ENCODE data around the gene TMEM115. TPM values are rescaled to one million over a fixed set of nuclear protein-coding genes. Genes with fewer than 3 reads are reported as not detected.

Gene TMEM115
- total RNA-seq, 1 donor from 2014 or later = 18.3 TPM

DNA sequence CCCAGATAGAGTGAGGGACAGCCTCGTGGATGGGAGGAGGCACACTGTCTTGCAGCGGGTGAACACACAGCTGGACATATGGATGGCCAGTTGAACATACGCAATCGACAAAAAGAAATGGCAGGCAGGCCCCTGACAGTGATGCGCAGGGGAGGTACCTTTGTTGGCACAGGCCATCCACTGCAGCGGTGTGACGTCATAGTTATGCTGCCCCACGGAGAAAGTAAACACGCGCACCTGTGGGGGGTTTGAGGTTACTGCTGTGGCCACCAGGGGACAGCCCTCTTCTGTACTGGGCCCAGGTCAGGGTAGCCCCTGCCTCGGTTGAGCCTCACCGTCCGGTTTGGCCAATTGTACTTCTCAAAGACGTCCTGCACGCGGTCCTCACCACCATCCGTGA, 19.4 kb upstream of the TMEM115 start:
- DNase-seq (ENCODE audit: low spot score in 2 of 2) (no peak), FAIRE-seq (no peak)

DNA sequence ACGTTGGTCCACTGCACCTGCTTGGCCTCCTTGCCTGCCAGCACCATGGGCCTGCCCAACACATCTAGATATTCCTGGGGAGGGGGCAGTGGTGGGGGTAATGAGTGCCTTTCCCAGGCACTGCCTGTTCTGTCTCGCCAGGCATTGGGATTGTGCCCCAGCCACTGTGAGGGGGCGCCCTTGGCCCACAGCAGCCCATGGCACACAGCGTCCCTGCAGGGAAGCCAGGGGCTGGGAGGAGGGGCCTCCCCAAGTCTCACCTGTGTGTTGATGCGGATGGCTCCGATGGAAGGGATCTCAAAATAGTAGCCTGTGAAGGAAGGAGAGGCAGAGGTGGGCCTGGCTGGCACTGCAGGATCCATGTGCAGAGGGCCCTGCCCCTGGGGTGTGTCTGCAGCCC, 18.7 kb upstream of the TMEM115 start:
- no peak for DNase-seq (ENCODE audit: low spot score in 2 of 2)
- FAIRE-seq = no peak

DNA sequence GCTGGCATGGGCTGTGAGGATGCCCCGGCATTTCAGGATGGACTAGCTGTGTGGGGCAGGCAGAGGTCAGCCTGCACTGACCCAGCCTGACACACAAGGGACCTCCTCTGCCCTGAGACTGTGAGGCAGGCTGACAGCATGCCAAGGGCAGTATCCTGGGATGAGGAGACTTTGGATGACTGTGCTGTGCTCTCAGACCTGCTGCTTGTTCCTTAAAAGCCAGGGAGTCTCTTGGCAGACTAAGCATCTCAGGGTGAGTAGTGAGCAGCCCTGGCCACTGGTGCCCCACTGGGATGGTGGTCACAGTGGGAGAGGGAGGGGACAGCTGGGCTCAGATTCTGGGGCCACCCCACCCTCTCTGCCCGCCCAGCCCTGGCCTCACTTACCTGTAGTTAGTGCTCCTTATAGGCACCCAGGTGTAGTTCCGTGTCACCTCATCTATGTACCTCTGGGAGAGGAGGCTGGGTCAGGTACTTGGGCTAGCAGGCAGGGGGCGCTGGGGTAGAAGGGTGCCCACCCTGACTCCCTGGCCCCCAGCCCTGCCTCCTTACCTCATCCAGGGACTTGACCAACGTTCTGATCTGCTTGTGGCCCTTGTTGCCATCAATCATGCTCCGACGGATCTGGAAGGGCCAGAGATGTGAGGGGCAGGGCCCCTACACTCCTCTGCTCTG, 16.1 kb upstream of the TMEM115 start:
- DNase-seq (ENCODE audit: low spot score in 2 of 2) = no peak
- FAIRE-seq = no peak

DNA sequence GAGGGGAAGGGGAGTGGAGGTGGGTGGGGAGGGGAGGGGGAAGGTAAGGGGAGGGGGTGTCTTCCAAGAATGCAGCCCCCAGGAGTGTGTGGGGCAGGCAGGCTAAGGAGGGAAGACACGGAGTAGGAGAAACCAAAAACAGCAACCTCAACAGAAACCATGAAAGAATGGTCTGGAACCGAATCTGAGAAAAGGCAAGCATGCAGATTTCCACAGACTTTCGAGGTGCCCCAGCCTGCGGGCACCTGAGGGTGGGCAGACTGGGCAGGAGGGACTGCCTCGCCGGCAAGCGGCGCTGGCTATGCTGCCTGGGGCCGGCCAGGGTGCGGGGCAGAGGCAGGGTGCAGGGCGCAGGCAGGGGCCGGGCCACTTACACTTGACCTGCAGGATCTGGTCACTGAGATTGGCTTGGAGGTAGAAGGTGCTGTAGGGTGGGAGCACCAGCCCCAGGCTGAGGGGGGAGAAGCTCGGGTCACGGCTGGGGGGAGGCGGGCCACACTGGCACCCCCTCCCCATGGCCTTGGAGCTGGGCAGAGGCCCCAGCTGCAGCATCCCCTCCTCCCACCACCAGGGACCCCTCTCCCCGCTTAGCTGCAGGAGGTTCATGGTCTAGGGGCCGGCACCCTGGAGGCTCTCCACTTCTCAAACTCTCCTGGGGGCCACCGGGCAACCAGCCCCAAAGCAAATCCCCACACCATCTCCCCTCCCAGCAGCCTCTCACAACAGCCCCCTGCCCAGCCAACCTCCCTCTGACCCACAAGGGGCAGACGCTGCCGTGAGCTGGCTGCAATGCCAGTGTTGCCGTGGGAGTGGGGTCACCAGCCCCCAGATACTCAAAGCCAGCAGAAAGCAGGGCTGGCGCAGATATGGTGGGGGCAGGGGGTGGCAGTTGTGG, 15.3 kb upstream of the TMEM115 start:
- DNase-seq (ENCODE audit: low spot score in 2 of 2) = no peak
- no peak for FAIRE-seq

DNA sequence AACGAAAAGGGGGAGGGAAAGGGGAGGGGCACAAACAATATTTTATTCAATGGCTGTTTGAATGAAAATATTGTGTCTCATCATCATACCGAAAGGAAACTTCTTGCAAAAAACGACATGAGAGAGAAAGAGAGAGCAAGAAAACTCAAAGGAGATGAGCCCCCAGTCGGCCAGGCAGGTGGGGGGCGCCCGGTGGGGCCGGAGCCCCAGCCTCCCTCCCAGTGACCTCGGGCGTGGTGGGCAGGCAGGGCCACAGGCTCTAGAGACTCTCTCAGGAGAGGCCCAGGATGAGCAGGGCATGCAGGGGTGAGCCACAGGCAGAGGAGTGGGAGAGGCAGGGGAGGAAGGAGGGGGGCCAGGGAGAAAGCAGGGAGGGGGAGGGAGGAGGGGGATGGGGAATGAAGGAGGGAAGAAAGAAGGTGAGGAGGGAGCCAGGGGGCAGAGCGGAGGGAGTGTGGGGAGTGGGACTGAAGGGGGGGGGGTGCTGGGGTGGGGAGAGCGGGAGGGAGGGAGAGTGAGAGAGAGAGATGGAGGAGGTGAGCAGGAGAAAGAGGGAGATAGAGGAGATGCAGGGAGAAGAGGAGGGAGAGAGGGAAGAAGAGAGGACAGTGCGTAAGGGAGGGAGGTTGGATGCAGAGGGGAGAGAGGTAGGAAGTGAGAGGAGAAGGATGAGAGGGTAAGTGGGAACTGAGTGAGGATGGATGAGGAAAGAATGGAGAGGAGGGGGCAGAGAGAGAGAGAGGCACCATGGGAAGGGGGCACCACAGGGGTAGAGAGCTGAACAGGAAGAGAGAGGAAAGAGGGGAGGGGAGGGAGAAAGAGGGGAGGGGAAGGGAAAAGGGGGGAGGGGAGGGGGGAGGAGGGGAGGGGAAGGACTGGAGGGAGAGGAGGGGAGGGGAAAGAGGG, 14.1 kb upstream of the TMEM115 start:
- FAIRE-seq = no peak
- no peak for DNase-seq (ENCODE audit: low spot score in 2 of 2)

DNA sequence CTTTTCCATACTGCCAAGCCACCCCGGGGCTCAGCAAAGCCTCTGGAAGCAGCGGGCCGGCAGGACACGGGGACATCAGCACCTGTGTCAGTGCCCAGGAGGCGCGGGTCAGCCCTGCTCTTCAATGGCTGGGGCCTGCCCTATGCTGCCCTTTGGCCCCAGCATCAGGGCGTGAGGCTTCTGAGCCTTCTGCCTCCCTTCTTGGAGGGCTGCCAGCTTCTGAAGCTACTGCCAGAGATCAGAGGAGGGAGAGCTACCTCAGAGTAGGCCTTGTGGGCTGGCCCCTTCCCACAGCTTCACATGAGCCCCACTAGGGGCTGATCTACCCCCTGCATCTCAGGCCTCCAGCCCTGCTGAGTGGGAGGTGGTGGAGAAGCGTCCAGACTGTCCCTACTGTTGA, 13.0 kb upstream of the TMEM115 start:
- FAIRE-seq (no peak), DNase-seq (ENCODE audit: low spot score in 2 of 2) (no peak)

DNA sequence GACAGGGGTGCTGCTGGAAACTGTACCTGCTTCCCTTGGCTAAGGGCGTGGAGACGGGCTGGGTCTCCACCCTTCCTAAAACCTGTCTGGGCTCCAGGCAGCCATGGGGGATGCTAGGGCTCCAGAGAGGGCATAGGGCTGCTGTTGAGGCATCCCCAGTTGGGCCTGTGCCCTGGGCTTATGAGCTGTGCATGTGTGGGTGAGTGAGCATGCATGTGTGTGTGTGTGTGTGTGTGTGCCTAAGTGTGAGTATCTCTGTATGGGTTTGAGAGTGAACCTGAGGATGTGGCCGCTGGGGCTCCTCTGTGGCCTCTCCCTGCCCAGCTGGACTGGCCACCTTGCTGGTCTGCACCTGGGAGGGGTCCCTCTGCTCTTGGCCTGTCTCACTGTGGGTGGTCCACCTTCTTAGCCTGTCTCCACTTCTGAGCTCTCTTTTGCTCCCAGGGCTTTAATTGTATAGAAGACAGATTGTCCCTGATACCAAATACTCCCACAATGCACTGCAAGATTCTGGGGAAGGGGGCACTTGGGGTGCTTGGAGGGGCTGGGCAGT, 11.9 kb upstream of the TMEM115 start:
- FAIRE-seq (no peak), DNase-seq (ENCODE audit: low spot score in 2 of 2) (no peak)

DNA sequence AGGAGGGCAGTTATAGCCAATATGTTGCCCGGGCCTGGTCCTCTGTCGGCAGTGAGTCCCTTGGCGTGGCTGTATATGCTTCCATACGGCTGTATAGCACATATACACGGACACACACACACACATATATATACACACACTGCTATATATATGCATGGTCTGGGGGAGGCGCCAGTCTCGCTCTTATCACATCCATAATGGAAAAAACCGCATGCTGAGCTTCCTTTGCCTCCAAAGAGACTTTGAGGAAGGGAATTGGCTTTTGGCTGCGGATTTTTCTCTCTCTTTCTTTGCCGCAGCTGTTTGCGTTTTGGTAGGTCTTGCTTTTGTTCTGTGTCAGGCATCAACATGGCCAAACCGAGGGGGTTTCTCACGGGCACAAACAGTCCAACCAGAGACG, 11.3 kb upstream of the TMEM115 start:
- FAIRE-seq = no peak
- DNase-seq (ENCODE audit: low spot score in 2 of 2) = no peak

DNA sequence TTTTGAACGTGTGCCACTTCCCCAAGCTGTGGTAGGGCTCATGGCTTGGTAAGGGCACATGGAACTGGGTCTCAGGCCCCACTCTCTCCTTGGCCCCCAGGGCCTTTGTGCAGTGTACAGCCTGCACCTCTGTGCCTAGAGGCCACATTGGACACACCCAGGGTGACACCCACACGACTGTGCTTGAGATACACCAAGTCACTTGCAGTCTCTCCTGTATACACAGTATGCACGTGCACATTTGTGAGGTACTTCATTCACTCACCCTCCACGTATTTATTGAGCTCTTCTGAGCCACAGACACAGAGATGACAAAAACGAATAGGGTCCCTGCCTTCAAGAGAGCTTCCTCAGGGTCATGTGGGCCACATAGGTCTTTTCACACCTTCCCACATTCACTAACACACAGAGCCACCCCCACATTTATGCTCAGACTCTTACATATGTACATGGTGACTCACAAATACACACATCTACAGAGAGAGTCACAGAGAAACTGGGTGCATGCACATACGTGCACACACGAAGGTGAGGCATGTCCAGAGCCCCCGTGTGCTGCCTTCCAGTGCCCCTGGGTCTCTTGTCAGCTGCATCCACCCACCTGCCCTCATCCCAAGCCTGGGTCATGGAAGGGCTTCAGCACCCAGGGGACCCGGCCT, 9.8 kb upstream of the TMEM115 start:
- FAIRE-seq = no peak
- no peak for DNase-seq (ENCODE audit: low spot score in 2 of 2)

DNA sequence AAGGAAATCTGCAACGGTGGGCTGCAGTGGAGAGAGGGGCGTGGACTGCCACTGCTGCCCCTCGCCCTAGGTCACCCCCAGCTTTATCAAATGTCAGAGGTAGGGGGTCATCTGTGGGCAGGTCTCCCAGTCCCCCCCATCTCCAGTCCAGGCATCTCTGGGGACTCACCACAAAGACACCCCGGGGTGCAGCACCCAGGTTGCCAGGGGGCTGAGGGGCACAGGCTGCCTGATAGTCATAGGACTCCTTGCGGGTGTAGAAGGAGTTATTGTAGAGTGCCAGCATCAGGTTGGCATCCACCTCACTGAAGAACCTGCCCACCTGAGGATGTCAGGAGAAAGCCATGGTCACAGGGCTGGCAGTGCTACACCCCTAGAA, 6.5 kb upstream of the TMEM115 start:
- no peak for DNase-seq (ENCODE audit: low spot score in 2 of 2)
- no peak for FAIRE-seq

DNA sequence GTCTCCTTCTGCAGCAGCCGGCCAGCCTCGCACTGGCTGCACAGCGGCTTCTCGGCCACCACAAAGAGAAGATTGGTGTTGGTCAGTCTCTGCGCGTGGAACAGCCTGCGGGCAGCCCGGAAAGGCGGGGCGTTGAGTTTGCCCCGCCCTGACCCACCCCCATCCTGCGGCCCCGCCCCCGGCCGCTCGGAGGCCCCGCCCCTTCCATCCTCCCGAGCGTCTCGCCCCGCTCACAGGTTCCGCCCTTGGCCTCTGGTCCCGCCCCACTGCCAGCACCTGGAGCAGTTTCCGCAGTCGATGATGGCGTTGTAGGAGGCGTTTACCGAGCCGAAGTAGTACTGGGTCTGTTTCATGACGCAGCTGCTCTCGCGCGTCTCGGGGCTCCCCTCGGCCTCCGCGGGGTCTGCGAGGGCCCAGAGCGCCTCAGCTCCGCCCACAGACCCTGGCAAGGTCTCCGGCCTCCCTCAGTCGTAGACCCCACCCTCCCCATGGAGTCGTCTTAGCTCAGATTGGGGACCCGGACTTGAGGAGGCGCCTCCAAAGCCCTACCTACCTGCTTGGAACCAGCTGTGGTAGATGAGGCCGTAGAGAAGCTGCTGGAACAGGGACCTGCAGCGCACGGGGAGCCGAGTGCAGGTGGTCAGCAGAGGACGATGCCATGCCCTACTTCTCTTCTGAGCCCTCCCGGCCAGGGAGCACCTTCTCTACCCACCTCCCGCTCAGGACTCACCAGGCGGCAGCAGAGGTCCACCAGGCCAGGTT, 5.9 kb upstream of the TMEM115 start:
- DNase-seq (ENCODE audit: low spot score in 2 of 2) (peak; percentile 80 to 96), FAIRE-seq (no peak)

DNA sequence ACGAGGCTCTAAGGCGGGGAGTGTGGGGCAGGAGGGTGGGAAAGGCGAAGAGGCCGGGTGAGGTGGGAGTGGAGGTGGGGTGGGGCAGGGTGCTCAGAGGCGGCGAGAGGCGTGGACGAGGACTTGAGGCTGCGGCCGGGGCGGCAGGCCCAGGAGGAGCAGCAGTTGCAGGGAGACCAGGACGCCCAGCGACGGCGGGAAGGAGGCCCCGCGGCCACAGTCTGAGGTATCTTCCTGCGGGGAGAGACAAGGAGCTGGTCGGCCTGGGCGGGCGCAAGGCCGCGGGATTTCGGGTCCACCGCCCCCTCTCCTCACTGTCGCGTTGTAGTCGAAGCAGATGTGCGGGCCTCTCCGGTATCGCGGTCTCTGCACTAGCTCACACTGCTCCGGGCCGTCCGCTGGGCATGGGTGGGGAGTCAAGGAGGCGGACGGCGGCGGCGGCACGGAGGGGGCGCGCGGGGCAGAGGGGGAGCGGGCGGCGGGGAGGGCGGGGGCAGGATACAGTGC, 5.3 kb upstream of the TMEM115 start:
- FAIRE-seq (no peak), DNase-seq (ENCODE audit: low spot score in 2 of 2) (no peak)

DNA sequence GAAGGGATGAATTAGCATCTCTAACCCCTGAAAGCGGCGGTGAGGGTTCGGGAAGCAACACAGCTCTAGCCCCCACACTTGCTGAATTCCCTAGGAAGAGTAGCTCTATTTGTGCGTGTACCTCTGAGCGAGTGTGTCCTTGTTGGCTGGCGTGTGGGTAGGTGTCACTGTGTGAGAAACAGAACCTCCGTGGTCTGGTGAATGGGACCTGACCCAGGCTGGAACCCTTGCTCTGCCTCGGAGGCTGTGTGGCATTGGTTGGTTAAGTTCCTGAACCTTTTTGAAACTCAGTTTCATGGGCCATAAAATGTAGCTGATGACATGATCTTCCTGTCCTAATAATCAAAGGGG, 414 bp upstream of the TMEM115 start:
- DNase-seq (ENCODE audit: low spot score in 2 of 2) (no peak), FAIRE-seq (no peak)

DNA sequence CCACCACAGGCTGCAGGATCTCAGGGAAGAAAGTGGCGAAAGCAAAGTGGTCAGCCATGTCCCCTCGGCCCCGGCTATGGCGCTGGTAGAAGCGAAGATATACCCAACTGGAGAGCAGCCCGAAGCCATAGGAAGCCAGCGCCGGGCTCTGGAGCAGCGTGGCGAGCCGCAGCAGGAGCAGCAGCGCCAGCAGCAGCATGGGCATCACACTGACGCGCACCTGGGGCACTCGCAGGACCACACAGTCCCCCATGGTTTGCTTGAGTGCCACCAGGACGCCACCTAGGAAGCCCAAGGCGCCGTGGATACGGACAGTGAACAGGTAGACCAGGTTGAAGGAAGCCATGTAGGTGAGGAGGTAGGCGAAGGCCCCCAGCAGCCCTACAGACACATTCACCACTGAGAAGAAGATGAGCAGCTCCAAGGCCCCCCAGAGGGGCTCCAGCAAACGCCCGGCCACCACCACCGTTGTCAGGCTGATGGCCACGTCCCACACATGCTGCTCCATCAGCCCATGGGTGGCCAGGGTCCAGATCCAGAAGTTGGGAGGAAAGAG, 888 bp downstream of the TMEM115 start:
- no peak for FAIRE-seq
- no peak for DNase-seq (ENCODE audit: low spot score in 2 of 2)

DNA sequence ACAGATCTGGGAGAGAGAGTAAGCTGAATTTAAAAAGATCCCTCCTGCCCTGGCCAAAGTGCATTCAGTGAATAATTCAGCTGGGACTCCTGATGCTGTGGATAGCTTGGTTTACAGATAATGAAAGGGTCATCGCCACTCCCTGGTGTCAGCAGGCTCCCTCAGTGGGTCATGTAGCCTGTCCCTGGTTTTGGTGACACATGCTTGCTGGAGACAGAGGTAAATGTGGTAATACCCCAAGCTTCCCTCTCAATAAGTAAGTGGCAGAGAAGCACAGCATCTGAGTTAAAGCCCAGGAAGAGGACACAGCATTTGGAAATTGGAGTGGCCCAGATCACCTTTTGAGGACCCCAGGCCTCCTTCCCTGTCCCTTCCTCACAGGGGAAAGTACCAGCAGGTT, 1.8 kb downstream of the TMEM115 start:
- no peak for DNase-seq (ENCODE audit: low spot score in 2 of 2)
- no peak for FAIRE-seq

DNA sequence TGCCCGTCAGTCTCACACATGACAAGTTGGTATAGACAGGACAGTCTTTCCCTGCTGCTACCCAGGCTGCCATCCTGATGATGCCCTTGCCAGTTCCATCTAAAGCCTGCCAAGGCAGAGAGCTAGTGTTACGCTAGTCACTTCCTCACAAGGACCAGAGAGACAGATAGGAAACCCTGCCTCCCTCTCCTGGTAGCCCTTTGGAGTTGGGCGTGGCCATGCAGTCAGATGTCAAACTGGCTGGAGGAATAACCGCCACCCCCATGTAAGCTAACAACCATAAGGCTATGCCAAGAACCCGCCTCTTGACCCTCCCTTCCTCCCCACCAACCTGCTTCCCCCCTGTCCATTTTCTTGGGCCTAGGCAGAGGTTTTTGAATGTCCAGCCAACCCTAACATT, 2.8 kb downstream of the TMEM115 start:
- no peak for DNase-seq (ENCODE audit: low spot score in 2 of 2)
- FAIRE-seq = no peak

DNA sequence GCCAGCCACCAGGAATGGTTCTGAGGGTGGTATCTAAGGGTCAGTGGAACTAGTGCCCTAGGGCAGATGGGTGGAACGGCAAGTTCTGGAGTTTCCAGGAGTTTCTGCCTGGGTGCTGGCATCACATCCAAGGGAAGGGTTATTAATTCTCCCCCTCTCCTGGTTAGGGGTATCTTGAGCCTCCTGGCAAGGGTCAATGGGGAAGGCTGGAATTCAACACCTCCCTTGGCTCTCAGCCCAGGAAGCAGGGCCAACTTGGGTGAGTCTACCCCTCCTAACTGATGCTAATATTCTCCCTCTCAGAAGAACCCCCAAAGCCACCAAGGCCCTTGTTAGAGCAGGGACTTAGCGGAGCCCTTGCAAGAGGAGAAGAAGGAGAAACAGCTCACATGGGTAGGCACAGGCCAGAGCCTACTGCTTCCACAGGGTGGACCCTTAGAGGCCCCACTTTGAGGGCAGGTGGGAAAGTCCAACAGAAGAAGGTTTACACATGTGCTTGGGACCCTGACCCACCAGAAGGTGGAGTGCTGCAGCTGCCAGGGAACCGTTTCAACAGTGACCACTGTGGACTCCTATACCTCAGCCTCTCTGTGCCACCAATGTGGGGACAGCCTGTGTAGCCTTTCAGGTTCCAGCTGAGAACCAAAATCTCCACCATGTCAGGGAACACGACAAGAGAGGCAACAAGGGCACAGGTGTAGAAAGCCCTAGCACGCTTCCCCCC, 3.3 kb downstream of the TMEM115 start:
- FAIRE-seq (no peak), DNase-seq (ENCODE audit: low spot score in 2 of 2) (no peak)

DNA sequence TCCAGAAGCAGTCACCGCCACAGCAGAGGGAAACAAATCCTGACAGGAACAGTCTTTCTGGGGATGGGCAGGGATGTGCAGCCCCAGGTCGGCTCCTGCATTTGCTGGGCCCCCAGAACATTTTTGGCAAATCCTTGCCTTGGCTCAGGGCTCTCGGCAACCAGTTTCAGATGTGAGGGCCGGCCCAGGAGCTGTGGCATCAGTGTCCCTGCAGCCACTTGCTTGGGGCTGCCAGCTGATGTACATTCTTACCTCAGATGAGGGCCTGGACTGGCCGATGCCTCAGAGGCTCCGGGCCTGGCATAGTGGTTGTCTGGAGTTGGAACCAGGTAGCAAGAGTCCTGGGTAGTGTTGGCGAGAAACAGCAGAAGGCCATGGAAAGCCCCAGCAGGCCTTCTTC, 4.5 kb downstream of the TMEM115 start:
- no peak for DNase-seq (ENCODE audit: low spot score in 2 of 2)
- no peak for FAIRE-seq
